ENCODE data around the gene ARHGEF28.

DNA sequence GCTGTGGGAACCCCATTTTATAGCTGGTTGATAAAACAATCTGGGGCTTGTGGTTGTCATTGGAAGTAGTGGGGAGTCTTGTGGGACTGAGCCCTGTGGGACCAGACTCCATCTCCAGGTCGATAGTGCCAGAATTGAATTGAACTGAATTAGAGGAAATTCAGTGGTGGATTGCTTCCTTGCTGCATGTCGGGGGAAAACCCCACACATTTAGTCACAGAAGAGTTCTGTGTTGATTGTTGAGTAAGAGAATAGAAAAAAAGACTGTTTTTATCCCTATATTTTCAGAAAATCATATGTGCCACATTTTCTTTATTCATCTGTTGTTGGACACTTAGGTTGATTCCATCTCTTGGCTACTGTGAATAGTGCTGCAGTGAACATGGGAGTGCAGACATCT lies 209.7 kb downstream of the ARHGEF28 start:
- TF ChIP-seq CTCF (IDR thresholded peaks at IDR 0.05) (no peak), POLR2A (IDR thresholded peaks at IDR 0.05; ENCODE audit: low read depth) (no peak), EP300 (IDR thresholded peaks at IDR 0.05) (no peak), POLR2AphosphoS5 (IDR thresholded peaks at IDR 0.05) (no peak)
